ENCODE measurements around the gene RNF220. TPM values are rescaled to one million over a fixed set of nuclear protein-coding genes. Genes with fewer than 3 reads are reported as not detected.
"Not testable (repeated sequence)": the region's sequence is repeated elsewhere in the genome, so short reads cannot be mapped to it uniquely, and the experiment has no call there.

RNF220 gene
- total RNA-seq, 1 donor from 2014 or later: 84.0 TPM

DNA sequence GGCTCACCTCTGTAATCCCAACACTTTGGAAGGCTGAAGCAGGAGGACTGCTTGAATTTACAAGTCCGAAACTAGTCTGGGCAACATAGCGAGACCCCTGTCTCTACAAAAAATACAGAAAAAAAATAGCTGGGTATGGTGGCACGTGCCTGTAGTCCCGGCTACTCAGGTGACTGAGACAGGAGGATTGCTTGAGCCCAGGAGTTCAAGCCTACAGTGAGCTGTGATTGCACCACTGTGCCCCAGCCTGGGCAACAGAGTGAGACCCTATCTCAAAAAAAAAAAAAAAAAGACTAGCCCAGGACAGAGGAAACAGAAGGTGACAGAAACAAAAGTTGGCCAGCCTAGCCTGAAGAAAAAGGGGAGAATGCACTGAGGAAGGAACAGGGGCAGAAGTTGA, 290.6 kb downstream of the RNF220 start:
- intact Hi-C loops (cut with micrococcal nuclease): no loop called here

DNA sequence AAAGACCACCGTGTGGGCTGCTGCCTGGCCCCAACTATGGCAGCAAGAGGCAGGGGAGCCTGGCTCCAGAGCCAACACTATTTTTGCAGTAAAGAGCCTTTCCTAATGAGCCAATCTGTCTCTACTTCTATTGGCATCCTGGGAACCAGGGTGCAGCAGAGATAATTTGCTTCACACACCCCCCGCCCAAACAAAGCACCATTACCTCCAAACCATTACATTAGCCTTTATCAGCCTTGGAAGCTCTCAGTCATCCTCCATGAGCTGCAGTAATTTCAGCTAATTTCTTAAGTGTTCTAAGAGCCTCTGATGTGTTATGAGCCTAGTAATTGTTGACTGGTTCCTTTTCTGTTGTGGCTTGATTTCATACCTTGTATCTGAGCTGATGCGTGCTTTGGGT, 291.0 kb downstream of the RNF220 start:
- intact Hi-C loops (cut with micrococcal nuclease): no loop called here

DNA sequence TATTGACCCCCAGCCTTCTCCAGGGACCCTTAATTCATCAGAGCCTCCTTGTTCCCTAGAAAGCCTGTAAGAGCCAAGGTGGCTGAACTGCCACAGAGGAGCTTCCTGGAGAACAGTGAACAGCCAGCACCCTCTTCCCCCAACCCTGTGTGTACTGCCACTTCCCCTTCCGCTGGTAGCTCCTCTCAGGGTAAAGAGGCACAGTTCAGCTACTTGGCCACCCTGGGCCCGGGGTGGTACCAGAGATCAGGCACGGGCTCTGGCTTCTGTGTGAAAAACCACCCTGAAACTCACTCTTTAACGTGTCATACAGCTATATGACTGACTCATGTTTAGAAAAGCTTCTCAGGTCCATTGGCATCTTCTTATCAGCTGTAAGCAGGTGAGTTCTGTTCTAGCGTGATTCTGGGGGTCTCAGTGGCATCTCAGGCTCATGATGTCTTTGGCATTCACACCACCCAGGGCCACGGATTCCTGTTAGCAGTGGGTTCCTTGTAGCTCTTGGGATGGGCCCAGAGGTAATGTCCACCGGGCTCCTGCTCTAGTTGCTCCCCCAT, 291.8 kb downstream of the RNF220 start:
- intact Hi-C loops (cut with micrococcal nuclease): no loop called here

DNA sequence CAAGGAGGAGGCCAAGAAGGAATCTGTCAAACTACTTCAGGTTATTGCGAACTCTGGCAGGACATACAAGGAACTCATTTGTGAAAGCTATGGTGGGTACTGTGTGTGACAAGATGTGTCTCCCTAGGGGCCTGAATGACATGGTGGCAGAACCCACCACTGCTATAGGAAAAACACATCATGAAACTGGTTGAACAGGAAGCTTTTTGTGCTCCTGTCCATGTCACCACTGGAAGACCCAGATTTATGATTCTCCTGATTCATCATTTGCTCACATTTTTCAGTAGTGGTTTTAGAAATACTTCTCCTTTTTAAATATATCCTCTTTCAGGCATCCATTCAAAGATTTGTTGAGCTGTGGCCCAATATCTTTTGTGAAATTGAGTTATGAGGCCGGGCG, 293.1 kb downstream of the RNF220 start:
- intact Hi-C loops (cut with micrococcal nuclease): no loop called here

DNA sequence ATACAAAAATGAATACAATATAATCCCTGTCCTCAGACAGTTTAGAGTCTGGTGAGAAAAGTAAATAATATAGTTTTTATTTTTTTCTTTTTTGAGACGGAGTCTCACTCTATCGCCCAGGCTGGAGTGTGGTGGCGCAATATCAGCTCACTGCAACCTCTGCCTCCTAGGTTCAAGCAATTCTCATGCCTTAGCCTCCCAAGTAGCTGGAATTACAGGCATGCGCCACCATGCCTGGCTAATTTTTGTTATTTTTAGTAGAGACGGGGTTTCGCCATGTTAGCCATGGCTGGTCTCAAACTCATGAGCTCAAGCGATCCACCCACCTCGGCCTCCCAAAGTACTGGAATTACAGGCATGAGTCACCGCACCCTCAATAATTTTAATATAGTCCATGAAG, 294.3 kb downstream of the RNF220 start:
- intact Hi-C loops (cut with micrococcal nuclease): not testable (repeated sequence)

DNA sequence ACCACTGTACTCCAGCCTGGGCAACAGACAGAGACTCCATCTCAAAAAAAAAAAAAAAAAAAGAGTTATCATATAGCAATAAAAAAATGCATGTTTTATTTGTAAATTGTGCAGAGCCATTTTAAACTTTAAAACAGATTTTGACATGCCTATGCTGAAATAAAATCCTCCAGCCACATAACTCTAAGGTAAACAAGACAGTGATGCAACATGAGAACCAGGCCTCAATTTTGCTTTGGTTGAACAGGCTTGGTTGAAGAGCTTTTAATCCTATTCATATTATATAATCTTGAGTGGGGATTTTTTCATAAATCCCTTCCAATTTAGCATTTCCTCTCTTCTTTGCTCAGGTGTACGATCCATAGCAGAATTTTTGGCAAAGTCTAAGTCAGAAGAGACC, 295.5 kb downstream of the RNF220 start:
- intact Hi-C loops (cut with micrococcal nuclease): no loop called here

DNA sequence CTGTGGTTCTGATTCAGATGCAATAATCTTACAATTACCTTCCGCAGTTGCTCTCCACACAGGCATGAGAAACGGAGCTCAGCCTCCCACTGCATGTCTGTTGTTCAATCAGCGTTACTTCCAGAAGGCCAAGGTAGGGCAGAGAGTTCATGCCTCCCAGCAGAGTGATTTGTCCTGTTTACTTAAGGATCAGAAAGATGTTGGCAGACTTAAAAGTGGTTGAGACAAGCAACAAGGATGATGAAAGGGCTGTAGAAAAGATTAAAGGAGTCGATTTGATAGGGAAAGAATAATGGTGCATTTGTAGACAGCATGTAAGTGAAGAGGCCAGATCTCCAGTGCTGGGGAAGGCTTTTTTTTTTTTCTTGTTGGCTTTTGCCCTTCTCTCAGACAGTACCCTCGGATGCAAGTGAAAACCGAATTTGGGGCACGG, 296.1 kb downstream of the RNF220 start:
- intact Hi-C loops (cut with micrococcal nuclease): no loop called here

Other genes with a start within 250 kb of the RNF220 start
- gene DMAP1, start 191.8 kb upstream of the RNF220 start, total RNA-seq: 52.4 and 53.6 TPM in 2 replicates
- gene ERI3, start 50.0 kb upstream of the RNF220 start, total RNA-seq: 30.9 and 32.9 TPM in 2 replicates

Data from T-helper 1 cell treated with Interleukin-12 subunit alpha and Interleukin-12 subunit beta and Interleukin-4 antibody, amounts not matched to agents 30 ng/mL and 1 ng/mL, for 36 hours (primary cell).